GM19035 (cell line): ENCODE data around the gene LBX2.

Source experiments
- ATAC-seq: cut with Tn5 transposase; IDR thresholded peaks from one replicate; pipeline ENCODE4 v1.9.1; 2021; ENCODE audit not compliant: unreplicated experiment

LBX2 gene

GRCh38 chr2:74505448-74506246 lies 6.2 kb upstream of the LBX2 start:
- no peak for ATAC-seq

- ATAC-seq, result no peak
These were observed 5.2 kb upstream of the LBX2 start for GRCh38 chr2:74504591-74504990.

- ATAC-seq, result no peak
These were observed 4.4 kb upstream of the LBX2 start for GRCh38 chr2:74503506-74504475.

GRCh38 chr2:74502720-74503505 lies 3.5 kb upstream of the LBX2 start:
- ATAC-seq, result peak; percentile 37

DNA sequence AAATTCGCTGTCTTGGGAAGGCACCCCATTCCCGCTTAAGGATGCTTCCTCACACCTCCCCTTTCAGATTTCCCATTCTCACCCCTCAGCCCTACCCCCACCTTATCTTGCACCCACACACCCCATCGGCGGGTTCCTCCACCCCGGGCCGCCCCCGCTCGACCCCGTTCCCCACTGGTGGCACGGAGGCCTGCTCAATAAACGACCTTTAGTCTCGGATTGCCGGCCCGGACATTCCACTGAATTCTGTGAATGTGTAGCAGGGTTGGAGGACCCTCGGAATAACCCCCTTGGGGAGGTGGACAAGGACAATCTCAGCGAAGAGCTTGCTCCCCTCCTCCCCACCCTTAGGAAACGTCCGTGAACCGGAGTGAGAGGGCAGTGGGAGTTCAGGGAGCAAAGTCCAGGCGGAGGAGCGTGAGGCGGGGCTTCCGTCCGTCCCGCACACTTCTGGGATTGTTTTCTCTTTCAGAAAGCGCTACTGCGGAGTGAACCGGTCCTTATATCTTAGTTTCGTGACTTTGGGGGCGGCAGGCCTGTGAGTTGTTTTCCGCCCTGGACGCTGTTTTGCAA lies 2.8 kb upstream of the LBX2 start:
- no peak for ATAC-seq

GRCh38 chr2:74501335-74502071 lies 2.1 kb upstream of the LBX2 start:
- ATAC-seq, result no peak

- no peak for ATAC-seq
These were observed 1.2 kb upstream of the LBX2 start for GRCh38 chr2:74500578-74500946.

GRCh38 chr2:74499940-74500577 lies 656 bp upstream of the LBX2 start:
- no peak for ATAC-seq

DNA sequence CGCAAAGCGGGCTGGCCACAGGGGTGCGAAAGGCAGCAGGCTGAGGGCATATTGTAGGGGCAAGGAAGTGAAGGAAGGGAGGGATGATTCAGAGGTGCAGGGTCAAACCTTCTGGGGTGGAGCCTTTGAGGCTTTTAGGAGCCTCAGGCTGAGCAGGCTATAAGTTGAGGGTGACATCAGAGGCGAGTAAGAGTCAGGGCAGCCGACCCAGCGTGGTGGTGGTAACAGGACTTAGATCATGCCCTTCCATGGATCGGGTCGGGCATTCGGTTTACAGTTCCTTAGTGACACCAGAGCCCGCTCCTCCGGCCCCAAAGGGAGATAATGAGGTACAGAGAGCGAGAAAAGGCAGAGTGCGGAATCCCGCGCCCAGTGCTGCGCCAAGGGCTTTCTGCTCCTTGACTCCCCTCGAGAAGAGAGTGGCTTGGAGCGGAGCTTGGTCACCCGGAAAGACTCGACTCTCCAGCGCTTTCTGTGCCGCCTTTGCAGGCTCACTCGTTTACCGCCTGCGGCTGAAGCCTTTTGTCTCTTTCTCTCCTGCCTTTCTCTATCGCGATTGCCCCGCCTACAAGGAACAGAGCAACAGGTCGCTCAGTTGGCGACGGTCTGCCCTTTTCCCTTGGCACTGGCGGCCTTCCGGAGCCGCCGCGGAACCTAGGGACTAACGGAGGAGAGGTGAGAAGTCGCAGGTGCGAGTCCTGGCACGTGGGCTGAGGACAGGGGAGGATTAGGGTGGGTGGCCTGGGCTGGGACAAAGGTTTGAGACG lies 720 bp downstream of the LBX2 start:
- no peak for ATAC-seq

GRCh38 chr2:74497777-74498499 lies 1.5 kb downstream of the LBX2 start:
- ATAC-seq, result no peak

DNA sequence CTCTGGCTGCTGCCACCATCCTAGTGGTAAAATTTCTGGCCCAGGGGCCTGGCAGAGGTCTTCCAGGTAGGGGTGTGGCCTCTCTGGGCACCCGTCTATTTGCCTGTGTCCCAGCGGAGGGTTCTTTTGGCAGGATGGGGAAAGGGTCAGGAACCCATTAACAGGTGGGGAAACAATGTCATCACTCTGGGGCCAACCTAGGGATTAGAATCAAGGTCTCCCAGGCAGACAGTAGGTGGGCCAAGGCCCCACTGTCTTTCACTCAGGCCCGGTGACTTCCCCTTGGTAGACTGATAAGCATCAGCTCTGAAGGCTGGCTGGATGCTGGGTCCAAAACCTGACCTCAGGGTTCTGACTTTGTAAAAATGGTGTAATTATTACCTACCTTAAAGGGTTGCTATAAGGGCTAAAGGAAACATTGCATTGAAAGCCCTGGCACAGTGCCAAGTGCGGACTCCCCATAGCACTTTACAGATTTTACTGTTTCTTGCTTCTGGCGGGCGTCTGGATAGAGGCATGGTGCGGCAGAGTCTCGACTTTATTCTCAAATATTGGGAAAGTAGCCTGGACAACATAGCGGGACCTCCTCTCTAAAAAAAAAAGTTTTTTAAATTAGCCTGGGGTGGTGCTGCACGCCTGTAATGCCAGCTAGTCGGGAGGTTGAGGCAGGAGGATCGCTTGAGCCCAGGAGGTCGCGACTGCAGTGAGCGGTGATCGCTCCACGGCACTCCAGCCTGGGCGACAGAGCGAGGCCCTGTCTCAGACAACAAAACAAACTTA lies 2.2 kb downstream of the LBX2 start:
- no peak for ATAC-seq

GRCh38 chr2:74495440-74495839 lies 4.0 kb downstream of the LBX2 start:
- no peak for ATAC-seq

DNA sequence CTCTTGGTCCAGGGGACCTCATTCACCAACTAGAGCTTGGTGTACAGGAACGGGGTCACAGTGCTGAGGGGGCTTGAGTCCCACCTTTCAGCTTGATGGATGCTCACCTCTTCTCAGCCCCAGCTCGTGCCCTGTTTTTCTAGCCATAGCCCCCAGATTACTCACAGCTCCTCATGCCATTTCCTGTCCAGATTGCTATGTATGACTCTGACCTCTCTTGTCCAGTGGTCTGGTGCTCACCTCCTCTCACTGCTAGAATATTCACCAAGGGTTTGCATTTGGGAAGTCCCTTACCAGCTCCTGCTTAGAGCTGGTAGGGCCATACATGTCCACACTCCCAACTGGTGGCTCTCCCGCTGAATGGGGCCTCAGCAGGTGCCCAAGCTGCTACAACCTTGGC lies 5.9 kb downstream of the LBX2 start:
- ATAC-seq, result no peak

GRCh38 chr2:74491648-74492544 lies 7.5 kb downstream of the LBX2 start:
- no peak for ATAC-seq

- no peak for ATAC-seq
These were observed 9.5 kb downstream of the LBX2 start for GRCh38 chr2:74489906-74490305.

DNA sequence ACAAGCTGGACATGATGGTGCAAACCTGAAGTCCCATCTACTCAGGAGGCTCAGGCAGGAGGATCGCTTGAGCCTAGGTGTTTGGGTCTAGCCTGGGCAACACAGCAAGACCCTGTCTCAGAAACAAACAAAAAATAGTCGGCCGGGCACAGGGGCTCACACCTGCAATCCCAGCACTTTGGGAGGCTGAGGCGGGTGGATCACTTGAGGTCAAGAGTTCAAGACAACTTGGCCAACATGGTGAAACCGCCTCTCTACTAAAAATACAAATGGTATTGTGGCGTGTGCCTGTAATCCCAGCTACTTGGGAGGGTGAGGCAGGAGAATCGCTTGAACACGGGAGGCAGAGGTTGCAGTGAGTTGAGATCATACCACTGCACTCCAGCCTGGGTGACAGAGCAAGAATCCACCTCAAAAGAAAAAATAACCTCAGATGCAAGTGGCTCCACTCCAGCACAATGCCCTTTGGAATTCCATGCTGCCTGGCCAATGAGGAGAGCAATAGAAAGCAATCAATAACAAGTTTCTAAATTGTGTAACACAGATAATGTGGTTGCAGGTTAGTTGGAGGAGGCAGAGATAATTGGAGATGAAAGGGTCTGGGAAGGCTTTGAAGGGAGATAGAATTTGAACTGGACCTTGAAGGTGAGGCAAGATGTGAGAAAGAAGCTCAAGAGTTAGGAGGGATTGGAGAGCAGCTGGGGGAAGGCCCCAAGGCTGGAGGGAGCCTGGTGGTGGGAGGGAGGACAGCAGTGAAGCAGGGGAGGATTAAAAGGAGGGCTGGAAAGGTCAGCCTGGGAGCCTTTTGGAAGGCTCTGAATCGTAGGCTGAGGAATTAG lies 10.5 kb downstream of the LBX2 start:
- no peak for ATAC-seq
